Activated B cell treated with CpG ODN at 0.5 μM for 24 hours (primary cell): ENCODE data around the gene ADRA2B. TPM values are rescaled to one million over a fixed set of nuclear protein-coding genes. Genes with fewer than 3 reads are reported as not detected.

Source experiments
- ATAC-seq: fragments of 200-7000 bp; cut with Tn5 transposase; one replicate; pipeline ENCODE4 v1.10.0; 2021; ENCODE audit warnings: low read depth, mild to moderate bottlenecking, moderate library complexity
- CTCF ChIA-PET: fragments of 350-600 bp; sonication (Branson Sonifier 250); formaldehyde crosslinking; loops from one replicate; lab custom pipeline; 2021; ENCODE audit warnings: antibody characterized with exemption; lab: Charles Lee
- POLR2A ChIA-PET: fragments of 350-600 bp; sonication (Branson Sonifier 250); formaldehyde crosslinking; loops from one replicate; lab custom pipeline; 2021; ENCODE audit warnings: antibody characterized with exemption; lab: Charles Lee
- DNase-seq: peaks from one replicate; pipeline ENCODE4 v3.0.0; 2022
- H3K27ac Mint-ChIP-seq: one replicate; pipeline ENCODE4 v1.8.0; 2020; ENCODE audit warnings: mixed read lengths
- H3K27me3 Mint-ChIP-seq: one replicate; pipeline ENCODE4 v1.8.0; 2021; ENCODE audit warnings: mixed read lengths
- H3K36me3 Mint-ChIP-seq: one replicate; pipeline ENCODE4 v1.8.0; 2021; ENCODE audit warnings: low read depth, mixed read lengths
- H3K4me1 Mint-ChIP-seq: one replicate; pipeline ENCODE4 v1.8.0; 2021; ENCODE audit warnings: mixed read lengths
- H3K4me3 Mint-ChIP-seq: one replicate; pipeline ENCODE4 v1.8.0; 2020; ENCODE audit warnings: mild to moderate bottlenecking, mixed read lengths
- H3K9me3 Mint-ChIP-seq: one replicate; pipeline ENCODE4 v1.8.0; 2020; ENCODE audit warnings: mixed read lengths
- CTCF ChIP-seq: fragments of 200-600 bp; IDR thresholded peaks from one replicate; pipeline ENCODE4 v1.8.0; 2022; ENCODE audit warnings: antibody characterized with exemption, mild to moderate bottlenecking
- intact Hi-C: fragments of 100-400 bp; cut with micrococcal nuclease; formaldehyde crosslinking; loops from one replicate; pipeline ENCODE4 v1.15.1; 2024
- total RNA-seq: library from RNA; stranded (reverse); gene quantifications from 2 replicates; pipeline ENCODE4 v1.2.3, GENCODE V29; 2022

Gene ADRA2B
- total RNA-seq, 1 donor from 2014 or later, result 0.11 TPM

GRCh38 chr2:96140941-96141623 lies 24.7 kb upstream of the ADRA2B start:
- Mint-ChIP-seq H3K9me3 (no peaks in the 10 kb centered on the region), H3K4me3 (no peak overlapping the region), H3K27ac (no peak overlapping the region), H3K4me1 (peaks cover 54% of the 10 kb centered on the region), H3K36me3 (peaks cover 29% of the 10 kb centered on the region), H3K27me3 (no peaks in the 10 kb centered on the region)
- ATAC-seq (no peak), DNase-seq (no peak)
- no peak for TF ChIP-seq CTCF
- POLR2A ChIA-PET, result interaction anchor here (10.1 to 14.1 kb wide), 2 partner anchors 17 to 28 kb away, joined by 210 to 534 read pairs; no protein-coding TSS in a partner anchor
- CTCF ChIA-PET, result interaction anchor here (1.2 to 11.0 kb wide), 4 partner anchors 22 to 148 kb away, joined by 3 to 511 read pairs (median 8); no protein-coding TSS in a partner anchor
- intact Hi-C loops, result no loop called here

GRCh38 chr2:96139181-96139758 lies 22.9 kb upstream of the ADRA2B start:
- peaks cover 24% of the 10 kb centered on the region for H3K36me3 Mint-ChIP-seq
- TF ChIP-seq CTCF, result no peak
- ChIA-PET CTCF (interaction anchor here (0.7 to 11.0 kb wide), 25 partner anchors 8 to 370 kb away, joined by 3 to 511 read pairs (median 8); partner anchors contain the start of genes ADRA2B and NEURL3), POLR2A (interaction anchor here (0.7 to 14.1 kb wide), 12 partner anchors 9 to 146 kb away, joined by 3 to 534 read pairs (median 4); partner anchors contain the start of genes CIAO1, STARD7 and TMEM127)
- intact Hi-C loops, result loop anchor here (2.0 kb wide), 1 partner anchor 22 kb away; the partner anchor contains the start of gene ADRA2B
- ATAC-seq (no peak), DNase-seq (no peak)
- peak overlapping the region; percentile 38 for H3K4me3 Mint-ChIP-seq
- H3K4me1 Mint-ChIP-seq, result peaks cover 45% of the 10 kb centered on the region
- no peaks in the 10 kb centered on the region for H3K9me3 Mint-ChIP-seq
- H3K27ac Mint-ChIP-seq, result peak overlapping the region; percentile 35
- no peaks in the 10 kb centered on the region for H3K27me3 Mint-ChIP-seq

DNA sequence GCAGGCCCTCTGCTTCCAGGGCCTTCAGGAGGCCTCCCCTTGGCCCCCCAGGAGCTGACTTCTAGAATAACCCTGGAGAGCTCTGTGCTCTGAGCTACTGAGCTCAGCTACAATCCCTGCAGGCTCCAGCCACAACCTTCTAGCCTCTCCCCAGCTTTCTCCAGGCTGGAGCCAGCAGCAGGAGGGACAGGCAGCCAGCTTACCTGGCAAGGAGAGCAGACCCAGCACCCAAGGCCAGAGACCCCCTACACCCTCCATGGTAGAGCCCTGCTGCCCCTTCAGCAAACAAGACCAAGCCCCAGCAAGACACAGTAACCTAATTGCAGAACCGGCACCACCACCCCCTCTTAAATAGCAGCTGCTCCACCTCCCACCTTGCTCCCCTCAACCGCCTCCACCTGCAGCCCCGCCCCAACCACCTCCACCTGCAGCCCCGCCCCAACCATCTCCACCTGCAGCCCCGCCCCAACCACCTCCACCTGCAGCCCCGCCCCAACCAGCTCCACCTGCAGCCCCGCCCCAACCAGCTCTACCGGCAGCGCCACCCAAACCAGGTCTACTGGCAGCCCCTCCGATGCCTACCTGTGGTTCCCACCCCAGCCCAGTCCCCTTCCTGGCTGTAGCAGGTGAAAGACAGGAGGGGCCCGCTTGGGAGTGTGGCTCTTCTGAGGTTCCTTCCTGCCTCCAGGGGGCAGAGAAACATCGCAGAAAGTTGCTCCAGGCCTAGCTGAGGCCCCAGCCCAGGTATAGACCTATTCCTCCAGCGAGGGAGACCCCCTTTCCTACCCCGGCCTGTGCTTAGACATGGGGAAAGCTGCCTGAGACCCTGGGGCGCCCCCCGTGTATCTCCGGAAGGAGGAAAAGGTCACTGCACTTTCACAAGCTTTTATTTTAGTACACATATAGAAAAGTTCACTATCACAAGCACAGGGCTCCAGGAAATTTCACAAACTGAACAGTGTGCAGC lies 22.1 kb upstream of the ADRA2B start, which contains the start of gene ASTL:
Gene ASTL (minus strand): TSS at position 324 of the 967 bp plus-strand sequence. CDS start 66 bp downstream, at position 258.
- DNase-seq (peak; percentile 53), ATAC-seq (peak; percentile 73)
- Mint-ChIP-seq H3K4me1 (peaks cover 37% of the 10 kb centered on the region), H3K4me3 (peak within 1 kb of the TSS; percentile 38), H3K36me3 (peaks cover 16% of the 10 kb centered on the region), H3K27ac (peak within 1 kb of the TSS; percentile 35), H3K27me3 (no peaks in the 10 kb centered on the region), H3K9me3 (no peaks in the 10 kb centered on the region)
- ChIA-PET POLR2A (interaction anchor here (0.7 to 14.1 kb wide), 14 partner anchors 8 to 146 kb away, joined by 3 to 534 read pairs (median 4); partner anchors contain the start of genes CIAO1, STARD7 and TMEM127), CTCF (interaction anchor here (0.5 to 11.0 kb wide), 27 partner anchors 9 to 371 kb away, joined by 3 to 511 read pairs (median 7); partner anchors contain the start of genes ADRA2B and NEURL3)
- no peak for TF ChIP-seq CTCF
- intact Hi-C loops, result loop anchor here (1.0 to 2.0 kb wide), 4 partner anchors 22 to 127 kb away; partner anchors contain the start of genes ADRA2B and TMEM127

- no peaks in the 10 kb centered on the region for H3K9me3 Mint-ChIP-seq
- no peak for TF ChIP-seq CTCF
- no peak for DNase-seq
- ChIA-PET POLR2A (interaction anchor here (0.6 to 14.1 kb wide), 7 partner anchors 21 to 127 kb away, joined by 3 to 534 read pairs (median 4); partner anchors contain the start of gene STARD7), CTCF (interaction anchor here (1.0 to 11.0 kb wide), 15 partner anchors 10 to 145 kb away, joined by 3 to 511 read pairs (median 10); partner anchors contain the start of gene ADRA2B)
- ATAC-seq, result no peak
- peaks cover 11% of the 10 kb centered on the region for H3K36me3 Mint-ChIP-seq
- intact Hi-C loops, result loop anchor here (1.0 to 2.0 kb wide), 4 partner anchors 21 to 128 kb away; partner anchors contain the start of genes ADRA2B and TMEM127
- no peak overlapping the region for H3K4me3 Mint-ChIP-seq
- H3K4me1 Mint-ChIP-seq, result peaks cover 28% of the 10 kb centered on the region
- H3K27me3 Mint-ChIP-seq, result no peaks in the 10 kb centered on the region
- no peak overlapping the region for H3K27ac Mint-ChIP-seq
These were observed 21.2 kb upstream of the ADRA2B start for GRCh38 chr2:96137321-96138178.
